ENCODE results near the gene ASB1.

Gene ASB1

DNA sequence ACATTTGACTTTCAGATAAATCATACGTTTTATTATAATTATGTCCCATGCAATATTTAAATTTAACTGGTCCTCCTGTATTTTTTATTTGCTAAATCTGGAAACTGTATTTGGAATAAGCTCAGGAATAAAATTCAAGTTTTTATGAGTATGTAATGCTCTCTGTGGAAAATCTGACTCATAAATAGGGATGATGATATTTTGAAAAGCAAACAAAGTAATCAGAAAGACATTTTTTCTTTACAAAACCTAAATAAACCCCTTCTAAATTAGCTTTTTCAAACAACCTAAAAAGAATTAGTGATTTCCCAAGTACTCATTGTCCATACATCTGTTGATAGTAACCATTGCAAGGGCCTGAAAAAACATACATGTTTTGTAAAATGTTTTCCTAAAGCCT lies 41.1 kb downstream of the ASB1 start:
- no peaks in the 10 kb centered on the region for H3K36me3 ChIP-seq (ENCODE audit: control insufficient read depth in 2 of 2, insufficient read depth in 2 of 2, low read length in 2 of 2)
- H3K27ac ChIP-seq (ENCODE audit: low read length) = no peak overlapping the region
- no peaks in the 10 kb centered on the region for H3K27me3 ChIP-seq (ENCODE audit: control insufficient read depth in 1 of 2, insufficient read depth in 2 of 2, low read length in 2 of 2)
- H3K4me3 ChIP-seq (ENCODE audit: low read length in 2 of 2) = no peak overlapping the region
- no peak overlapping the region for H3K9ac ChIP-seq (ENCODE audit: low read length in 2 of 2)
- H3K9me3 ChIP-seq (ENCODE audit: control insufficient read depth in 2 of 2, low read length in 2 of 2) = no peaks in the 10 kb centered on the region
- H3K4me1 ChIP-seq (ENCODE audit: control insufficient read depth, insufficient read depth, low read length) = no peaks in the 10 kb centered on the region

GRCh38 chr2:238469155-238469554 lies 42.4 kb downstream of the ASB1 start:
- Histone ChIP-seq H3K36me3 (ENCODE audit: control insufficient read depth in 2 of 2, insufficient read depth in 2 of 2, low read length in 2 of 2) (no peaks in the 10 kb centered on the region), H3K4me3 (ENCODE audit: low read length in 2 of 2) (no peak overlapping the region), H3K27ac (ENCODE audit: low read length) (no peak overlapping the region), H3K27me3 (ENCODE audit: control insufficient read depth in 1 of 2, insufficient read depth in 2 of 2, low read length in 2 of 2) (no peaks in the 10 kb centered on the region), H3K4me1 (ENCODE audit: control insufficient read depth, insufficient read depth, low read length) (no peaks in the 10 kb centered on the region), H3K9ac (ENCODE audit: low read length in 2 of 2) (no peak overlapping the region), H3K9me3 (ENCODE audit: control insufficient read depth in 2 of 2, low read length in 2 of 2) (no peaks in the 10 kb centered on the region)

DNA sequence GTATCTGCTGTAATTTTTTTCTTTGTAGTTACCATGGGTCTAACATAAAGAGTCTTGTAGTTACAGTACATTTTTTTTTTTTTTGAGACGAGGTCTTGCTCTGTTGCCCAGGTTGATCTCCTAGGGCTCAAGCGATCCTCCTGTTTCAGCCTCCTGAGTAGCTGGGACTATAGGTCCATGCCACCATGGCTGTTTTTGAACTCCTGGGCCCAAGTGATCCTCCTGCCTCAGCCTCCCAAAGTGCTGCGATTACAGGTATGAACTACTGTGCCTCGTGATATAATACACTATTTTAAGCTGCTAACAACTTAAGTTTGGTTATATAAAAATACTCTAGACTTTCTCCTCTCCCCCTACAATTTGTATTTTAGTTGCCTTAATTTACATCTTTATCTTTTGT lies 46.3 kb downstream of the ASB1 start:
- no peaks in the 10 kb centered on the region for H3K27me3 ChIP-seq (ENCODE audit: control insufficient read depth in 1 of 2, insufficient read depth in 2 of 2, low read length in 2 of 2)
- H3K36me3 ChIP-seq (ENCODE audit: control insufficient read depth in 2 of 2, insufficient read depth in 2 of 2, low read length in 2 of 2) = no peaks in the 10 kb centered on the region
- H3K9me3 ChIP-seq (ENCODE audit: control insufficient read depth in 2 of 2, low read length in 2 of 2) = no peaks in the 10 kb centered on the region
- no peak overlapping the region for H3K4me3 ChIP-seq (ENCODE audit: low read length in 2 of 2)
- no peaks in the 10 kb centered on the region for H3K4me1 ChIP-seq (ENCODE audit: control insufficient read depth, insufficient read depth, low read length)
- no peak overlapping the region for H3K27ac ChIP-seq (ENCODE audit: low read length)
- H3K9ac ChIP-seq (ENCODE audit: low read length in 2 of 2) = no peak overlapping the region

- no peaks in the 10 kb centered on the region for H3K36me3 ChIP-seq (ENCODE audit: control insufficient read depth in 2 of 2, insufficient read depth in 2 of 2, low read length in 2 of 2)
- H3K27ac ChIP-seq (ENCODE audit: low read length) = no peak overlapping the region
- H3K27me3 ChIP-seq (ENCODE audit: control insufficient read depth in 1 of 2, insufficient read depth in 2 of 2, low read length in 2 of 2) = no peaks in the 10 kb centered on the region
- H3K4me1 ChIP-seq (ENCODE audit: control insufficient read depth, insufficient read depth, low read length) = no peaks in the 10 kb centered on the region
- no peak overlapping the region for H3K4me3 ChIP-seq (ENCODE audit: low read length in 2 of 2)
- no peak overlapping the region for H3K9ac ChIP-seq (ENCODE audit: low read length in 2 of 2)
- H3K9me3 ChIP-seq (ENCODE audit: control insufficient read depth in 2 of 2, low read length in 2 of 2) = no peaks in the 10 kb centered on the region
These were observed 46.8 kb downstream of the ASB1 start for GRCh38 chr2:238473523-238473922.

DNA sequence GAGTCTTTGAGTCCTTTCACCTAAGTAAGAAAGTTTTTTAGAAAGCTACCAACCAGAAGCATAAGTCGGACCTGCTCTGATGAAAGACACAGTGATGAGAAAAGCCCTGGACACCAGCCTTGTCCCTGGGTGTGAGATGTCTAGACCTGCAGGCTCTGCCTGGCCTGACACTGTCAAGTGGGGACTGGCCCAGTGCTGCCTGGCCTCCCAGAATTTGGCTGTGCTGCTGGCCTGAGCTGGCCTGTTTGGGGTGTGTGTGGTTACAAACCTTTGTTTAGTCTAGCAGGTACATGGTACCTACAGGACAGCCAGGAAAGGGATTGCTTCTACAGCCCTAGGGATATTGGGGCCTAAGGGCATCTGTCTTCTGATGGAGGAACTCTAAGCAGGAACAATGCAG lies 48.3 kb downstream of the ASB1 start:
- H3K4me3 ChIP-seq (ENCODE audit: low read length in 2 of 2) = no peak overlapping the region
- peaks cover 0 to under 1% of the 10 kb centered on the region in 2 donors for H3K9me3 ChIP-seq (ENCODE audit: control insufficient read depth in 2 of 2, low read length in 2 of 2)
- H3K4me1 ChIP-seq (ENCODE audit: control insufficient read depth, insufficient read depth, low read length) = no peaks in the 10 kb centered on the region
- H3K27ac ChIP-seq (ENCODE audit: low read length) = no peak overlapping the region
- H3K27me3 ChIP-seq (ENCODE audit: control insufficient read depth in 1 of 2, insufficient read depth in 2 of 2, low read length in 2 of 2) = no peaks in the 10 kb centered on the region
- no peaks in the 10 kb centered on the region for H3K36me3 ChIP-seq (ENCODE audit: control insufficient read depth in 2 of 2, insufficient read depth in 2 of 2, low read length in 2 of 2)
- no peak overlapping the region for H3K9ac ChIP-seq (ENCODE audit: low read length in 2 of 2)

- Histone ChIP-seq H3K4me1 (ENCODE audit: control insufficient read depth, insufficient read depth, low read length) (no peaks in the 10 kb centered on the region), H3K9ac (ENCODE audit: low read length in 2 of 2) (no peak overlapping the region), H3K27ac (ENCODE audit: low read length) (no peak overlapping the region), H3K9me3 (ENCODE audit: control insufficient read depth in 2 of 2, low read length in 2 of 2) (peaks cover 0 to 6% of the 10 kb centered on the region in 2 donors), H3K4me3 (ENCODE audit: low read length in 2 of 2) (no peak overlapping the region), H3K27me3 (ENCODE audit: control insufficient read depth in 1 of 2, insufficient read depth in 2 of 2, low read length in 2 of 2) (no peaks in the 10 kb centered on the region), H3K36me3 (ENCODE audit: control insufficient read depth in 2 of 2, insufficient read depth in 2 of 2, low read length in 2 of 2) (no peaks in the 10 kb centered on the region)
These were observed 48.8 kb downstream of the ASB1 start for GRCh38 chr2:238475566-238475965.

DNA sequence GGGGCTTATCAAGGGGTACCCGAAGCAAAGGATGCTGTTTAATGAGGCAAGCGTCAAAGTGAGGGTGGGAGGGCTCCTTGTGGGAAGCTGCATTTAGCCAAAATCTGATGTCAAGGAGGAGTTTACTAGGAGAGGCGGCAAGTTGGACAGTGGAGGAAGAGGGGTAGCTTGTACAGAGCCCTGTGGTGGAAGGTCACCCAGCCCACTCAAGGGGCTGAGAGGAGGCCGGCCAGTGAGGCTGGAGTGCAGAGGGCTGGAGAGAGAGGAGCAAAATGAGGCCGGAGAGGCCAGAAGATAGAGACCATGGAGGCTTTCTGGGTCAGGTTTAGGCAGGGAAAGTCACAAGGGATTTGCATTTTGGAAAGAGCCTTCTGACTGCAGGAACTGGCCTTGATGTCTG lies 49.5 kb downstream of the ASB1 start:
- no peaks in the 10 kb centered on the region for H3K36me3 ChIP-seq (ENCODE audit: control insufficient read depth in 2 of 2, insufficient read depth in 2 of 2, low read length in 2 of 2)
- no peak overlapping the region for H3K27ac ChIP-seq (ENCODE audit: low read length)
- H3K27me3 ChIP-seq (ENCODE audit: control insufficient read depth in 1 of 2, insufficient read depth in 2 of 2, low read length in 2 of 2) = no peaks in the 10 kb centered on the region
- H3K9me3 ChIP-seq (ENCODE audit: control insufficient read depth in 2 of 2, low read length in 2 of 2) = peaks cover 0 to 8% of the 10 kb centered on the region in 2 donors
- no peak overlapping the region for H3K9ac ChIP-seq (ENCODE audit: low read length in 2 of 2)
- H3K4me1 ChIP-seq (ENCODE audit: control insufficient read depth, insufficient read depth, low read length) = no peaks in the 10 kb centered on the region
- H3K4me3 ChIP-seq (ENCODE audit: low read length in 2 of 2) = no peak overlapping the region

GRCh38 chr2:238478216-238478615 lies 51.5 kb downstream of the ASB1 start:
- H3K4me3 ChIP-seq (ENCODE audit: low read length in 2 of 2) = no peak overlapping the region

GRCh38 chr2:238479847-238480246 lies 53.1 kb downstream of the ASB1 start:
- Histone ChIP-seq H3K36me3 (ENCODE audit: control insufficient read depth in 2 of 2, insufficient read depth in 2 of 2, low read length in 2 of 2) (no peaks in the 10 kb centered on the region), H3K4me3 (ENCODE audit: low read length in 2 of 2) (no peak overlapping the region), H3K9ac (ENCODE audit: low read length in 2 of 2) (no peak overlapping the region), H3K4me1 (ENCODE audit: control insufficient read depth, insufficient read depth, low read length) (no peaks in the 10 kb centered on the region), H3K9me3 (ENCODE audit: control insufficient read depth in 2 of 2, low read length in 2 of 2) (peaks cover 0 to 8% of the 10 kb centered on the region in 2 donors), H3K27me3 (ENCODE audit: control insufficient read depth in 1 of 2, insufficient read depth in 2 of 2, low read length in 2 of 2) (no peaks in the 10 kb centered on the region), H3K27ac (ENCODE audit: low read length) (no peak overlapping the region)

More at GRCh38 chr2:238478216-238478615, 51.5 kb downstream of the ASB1 start:
- no peak overlapping the region for H3K27ac ChIP-seq (ENCODE audit: low read length)
- no peaks in the 10 kb centered on the region for H3K4me1 ChIP-seq (ENCODE audit: control insufficient read depth, insufficient read depth, low read length)
- peaks cover 0 to 8% of the 10 kb centered on the region in 2 donors for H3K9me3 ChIP-seq (ENCODE audit: control insufficient read depth in 2 of 2, low read length in 2 of 2)
- H3K36me3 ChIP-seq (ENCODE audit: control insufficient read depth in 2 of 2, insufficient read depth in 2 of 2, low read length in 2 of 2) = no peaks in the 10 kb centered on the region
- no peaks in the 10 kb centered on the region for H3K27me3 ChIP-seq (ENCODE audit: control insufficient read depth in 1 of 2, insufficient read depth in 2 of 2, low read length in 2 of 2)
- H3K9ac ChIP-seq (ENCODE audit: low read length in 2 of 2) = no peak overlapping the region

DNA sequence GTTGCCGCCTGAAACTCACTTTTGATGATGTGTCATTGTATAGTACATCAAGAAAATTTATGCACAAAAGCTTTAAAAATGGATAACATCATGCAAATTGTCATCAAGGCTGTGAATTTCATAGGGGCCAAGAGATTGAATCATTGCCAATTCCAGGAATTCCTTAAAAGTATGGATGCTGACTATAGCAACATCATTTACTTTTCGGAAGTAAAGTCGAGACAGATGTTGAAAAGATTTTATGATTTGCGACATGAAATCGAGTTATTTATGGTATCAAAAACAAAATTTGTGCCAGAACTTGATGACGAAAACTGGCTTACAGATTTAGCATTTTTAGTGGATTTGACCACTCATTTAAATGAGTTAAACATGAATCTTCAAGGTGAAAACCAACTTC lies 56.3 kb downstream of the ASB1 start:
- Histone ChIP-seq H3K4me3 (ENCODE audit: low read length in 2 of 2) (no peak overlapping the region), H3K27me3 (ENCODE audit: control insufficient read depth in 1 of 2, insufficient read depth in 2 of 2, low read length in 2 of 2) (no peaks in the 10 kb centered on the region), H3K9ac (ENCODE audit: low read length in 2 of 2) (no peak overlapping the region), H3K4me1 (ENCODE audit: control insufficient read depth, insufficient read depth, low read length) (peaks cover 3% of the 10 kb centered on the region), H3K9me3 (ENCODE audit: control insufficient read depth in 2 of 2, low read length in 2 of 2) (peaks cover 0 to 8% of the 10 kb centered on the region in 2 donors), H3K36me3 (ENCODE audit: control insufficient read depth in 2 of 2, insufficient read depth in 2 of 2, low read length in 2 of 2) (no peaks in the 10 kb centered on the region), H3K27ac (ENCODE audit: low read length) (no peak overlapping the region)

DNA sequence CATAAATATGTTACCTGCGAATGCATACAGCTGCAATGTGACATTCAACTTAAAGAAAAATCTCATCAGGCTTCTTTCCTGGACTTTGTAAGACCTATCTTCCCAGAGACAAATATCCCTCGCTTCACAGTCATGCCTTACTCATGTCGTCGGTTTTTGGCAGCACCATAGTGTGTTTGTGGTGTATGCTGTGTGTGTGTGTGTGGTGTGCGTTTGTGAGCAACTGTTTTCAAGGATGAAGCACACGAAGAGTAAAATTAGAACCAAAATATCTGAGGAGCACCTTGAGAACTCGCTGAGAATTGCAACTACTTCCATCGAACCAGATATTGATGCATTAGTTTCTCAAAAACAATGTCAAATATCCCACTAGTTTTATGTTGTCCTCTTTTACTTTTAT lies 56.9 kb downstream of the ASB1 start:
- Histone ChIP-seq H3K27ac (ENCODE audit: low read length) (no peak overlapping the region), H3K9ac (ENCODE audit: low read length in 2 of 2) (no peak overlapping the region), H3K9me3 (ENCODE audit: control insufficient read depth in 2 of 2, low read length in 2 of 2) (peaks cover 0 to 8% of the 10 kb centered on the region in 2 donors), H3K4me1 (ENCODE audit: control insufficient read depth, insufficient read depth, low read length) (peaks cover 9% of the 10 kb centered on the region), H3K4me3 (ENCODE audit: low read length in 2 of 2) (no peak overlapping the region), H3K36me3 (ENCODE audit: control insufficient read depth in 2 of 2, insufficient read depth in 2 of 2, low read length in 2 of 2) (no peaks in the 10 kb centered on the region), H3K27me3 (ENCODE audit: control insufficient read depth in 1 of 2, insufficient read depth in 2 of 2, low read length in 2 of 2) (no peaks in the 10 kb centered on the region)
